ENCODE data around the gene TMEM270.

Gene TMEM270

DNA sequence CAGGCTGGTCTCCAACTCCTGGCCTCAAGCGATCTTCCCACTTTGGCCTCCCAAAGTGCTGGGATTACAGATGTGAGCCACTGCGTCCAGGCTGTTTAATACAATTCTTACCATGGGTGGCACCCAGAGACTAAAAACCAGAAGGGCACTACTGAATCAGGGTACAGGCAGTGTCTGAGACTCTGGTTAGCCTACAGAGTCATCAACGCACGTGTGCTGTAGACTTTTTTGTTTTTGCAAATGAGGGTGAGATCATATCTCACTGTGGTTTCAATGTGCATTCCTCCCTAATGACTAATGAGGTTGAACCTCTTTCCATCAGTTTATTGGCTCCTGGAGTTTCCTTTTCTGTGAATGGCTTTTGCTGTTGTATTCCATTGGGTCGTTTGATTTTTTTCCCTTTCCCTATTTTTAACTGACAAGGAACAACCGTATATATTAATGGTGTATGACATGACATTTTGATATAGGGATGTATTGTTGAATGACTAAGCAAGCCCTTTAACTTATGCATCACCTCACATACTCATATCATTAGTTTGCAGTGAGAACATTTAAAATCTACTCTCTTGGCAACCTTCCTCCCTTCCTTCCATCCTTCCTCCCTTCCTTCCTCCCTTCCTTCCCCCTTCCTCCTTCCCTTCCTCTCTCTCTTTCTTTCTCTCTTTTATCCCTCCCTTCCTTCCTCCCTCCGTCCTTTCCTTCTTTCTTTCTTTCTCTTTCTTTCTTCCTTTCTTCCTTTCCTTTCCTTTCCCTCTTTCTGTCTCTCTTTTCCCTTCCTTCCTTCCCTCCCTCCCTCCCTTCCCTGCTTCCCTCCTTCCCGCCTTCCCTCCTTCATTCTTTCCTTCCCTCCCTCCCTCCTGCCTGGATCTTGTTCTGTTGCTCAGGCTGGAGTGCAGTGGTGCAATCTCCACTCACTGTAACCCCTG lies 9.3 kb upstream of the TMEM270 start:
- FAIRE-seq (no peak), DNase-seq (ENCODE audit: insufficient read length, low spot score) (peak; percentile 67)

DNA sequence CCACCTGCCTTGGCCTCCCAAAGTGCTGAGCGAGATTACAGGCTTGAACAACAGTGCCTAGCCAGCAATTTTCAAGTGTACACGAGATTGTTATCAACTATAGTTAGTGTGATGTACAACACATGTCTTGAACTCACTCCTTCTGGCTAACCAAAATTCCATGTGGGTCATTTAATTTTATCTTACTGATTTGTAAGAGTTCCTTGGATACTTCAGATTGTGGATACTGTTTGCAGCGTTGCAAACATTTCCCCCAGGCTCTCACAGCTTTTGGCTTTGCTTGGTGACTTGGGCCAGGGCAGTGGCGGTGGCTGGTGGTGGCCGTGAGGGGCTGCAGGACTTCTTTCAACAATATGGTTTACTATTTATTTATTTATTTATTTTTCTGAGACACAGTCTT lies 8.5 kb upstream of the TMEM270 start:
- FAIRE-seq: no peak

DNA sequence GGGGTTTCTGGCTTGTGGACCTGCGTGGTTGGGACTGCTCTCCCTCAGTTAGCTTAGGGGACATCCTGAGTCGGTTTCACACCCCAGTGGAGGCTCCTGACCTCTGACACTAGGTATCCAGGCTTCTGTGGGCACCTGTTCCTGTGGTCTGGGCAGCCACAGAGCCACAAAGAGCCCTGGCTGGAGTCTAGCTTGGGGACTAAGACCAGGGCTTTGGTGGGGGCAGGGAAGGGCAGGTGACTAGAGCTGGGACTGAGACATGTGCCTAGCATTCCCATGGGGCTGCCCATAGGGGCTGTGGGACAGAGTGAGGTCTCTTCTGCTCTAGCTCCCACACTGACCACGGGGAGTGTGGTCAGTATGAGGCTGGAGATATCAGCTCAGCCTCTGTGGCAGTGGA lies 4.0 kb upstream of the TMEM270 start:
- FAIRE-seq: no peak
- no peak for DNase-seq (ENCODE audit: insufficient read length, low spot score)

More for the DNA sequence above, 8.5 kb upstream of the TMEM270 start:
- DNase-seq (ENCODE audit: insufficient read length, low spot score): no peak

DNA sequence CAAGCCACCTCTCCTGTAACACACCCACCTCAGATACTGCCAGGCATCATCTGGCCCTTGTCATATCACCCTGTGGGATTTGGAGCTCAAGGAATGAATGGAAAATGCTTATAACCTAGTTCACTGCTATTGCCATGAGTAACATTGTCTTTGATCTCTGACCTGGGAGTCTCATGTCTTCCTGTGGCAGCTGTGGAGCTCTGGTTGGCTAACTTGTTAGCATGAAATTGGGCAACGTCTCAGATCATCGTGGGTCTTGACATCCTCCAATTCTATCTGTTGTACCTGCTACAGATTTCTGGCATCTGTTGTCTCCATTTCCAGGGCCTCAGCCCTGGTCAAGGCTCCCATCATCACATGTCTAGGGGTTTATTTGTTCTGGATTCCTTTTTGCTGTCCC lies 2.2 kb upstream of the TMEM270 start:
- FAIRE-seq: no peak
- DNase-seq (ENCODE audit: insufficient read length, low spot score): no peak

DNA sequence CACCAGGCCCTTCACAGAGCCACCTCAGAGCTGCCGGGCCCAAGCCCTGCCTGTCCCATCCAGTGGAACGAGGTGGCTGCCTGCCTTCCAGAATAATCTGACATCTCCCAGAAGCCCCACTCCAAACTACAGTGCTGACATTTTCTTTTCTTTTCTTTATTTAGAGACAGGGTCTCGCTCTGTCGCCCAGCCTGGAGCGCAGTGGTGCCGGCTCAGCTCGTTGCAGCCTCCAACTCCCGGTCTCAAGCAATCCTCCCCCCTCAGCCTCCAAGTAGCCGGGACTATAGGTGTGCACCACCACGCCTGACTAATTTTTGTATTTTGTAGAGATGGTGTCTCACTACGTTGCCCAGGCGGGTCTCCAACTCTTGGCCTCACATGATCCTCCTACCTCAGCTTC lies 346 bp downstream of the TMEM270 start:
- FAIRE-seq (no peak), DNase-seq (ENCODE audit: insufficient read length, low spot score) (no peak)

DNA sequence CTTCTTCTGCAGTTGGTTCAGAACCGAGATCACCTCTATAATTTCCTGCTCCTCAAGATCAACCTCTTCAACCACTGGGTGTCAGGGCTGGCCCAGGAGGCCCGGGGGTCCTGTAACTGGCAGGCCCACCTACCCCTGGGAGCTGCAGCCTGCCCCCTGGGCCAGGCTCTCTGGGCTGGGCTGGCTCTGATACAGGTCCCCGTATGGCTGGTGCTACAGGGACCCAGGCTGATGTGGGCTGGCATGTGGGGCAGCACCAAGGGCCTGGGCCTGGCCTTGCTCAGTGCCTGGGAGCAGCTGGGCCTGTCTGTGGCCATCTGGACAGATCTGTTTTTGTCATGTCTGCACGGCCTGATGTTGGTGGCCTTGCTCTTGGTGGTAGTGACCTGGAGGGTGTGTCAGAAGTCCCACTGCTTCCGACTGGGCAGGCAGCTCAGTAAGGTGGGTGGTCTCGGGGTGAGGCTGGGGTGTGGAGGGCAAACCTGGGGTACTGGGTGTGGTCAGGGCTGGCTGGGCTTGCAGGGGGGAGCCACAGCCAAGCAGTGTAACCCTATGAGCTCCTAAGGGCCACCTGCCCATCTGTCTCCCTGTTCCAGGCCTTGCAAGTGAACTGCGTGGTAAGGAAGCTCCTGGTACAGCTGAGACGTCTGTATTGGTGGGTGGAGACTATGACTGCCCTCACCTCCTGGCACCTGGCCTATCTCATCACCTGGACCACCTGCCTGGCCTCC lies 4.2 kb downstream of the TMEM270 start:
- no peak for FAIRE-seq
- DNase-seq (ENCODE audit: insufficient read length, low spot score): no peak

DNA sequence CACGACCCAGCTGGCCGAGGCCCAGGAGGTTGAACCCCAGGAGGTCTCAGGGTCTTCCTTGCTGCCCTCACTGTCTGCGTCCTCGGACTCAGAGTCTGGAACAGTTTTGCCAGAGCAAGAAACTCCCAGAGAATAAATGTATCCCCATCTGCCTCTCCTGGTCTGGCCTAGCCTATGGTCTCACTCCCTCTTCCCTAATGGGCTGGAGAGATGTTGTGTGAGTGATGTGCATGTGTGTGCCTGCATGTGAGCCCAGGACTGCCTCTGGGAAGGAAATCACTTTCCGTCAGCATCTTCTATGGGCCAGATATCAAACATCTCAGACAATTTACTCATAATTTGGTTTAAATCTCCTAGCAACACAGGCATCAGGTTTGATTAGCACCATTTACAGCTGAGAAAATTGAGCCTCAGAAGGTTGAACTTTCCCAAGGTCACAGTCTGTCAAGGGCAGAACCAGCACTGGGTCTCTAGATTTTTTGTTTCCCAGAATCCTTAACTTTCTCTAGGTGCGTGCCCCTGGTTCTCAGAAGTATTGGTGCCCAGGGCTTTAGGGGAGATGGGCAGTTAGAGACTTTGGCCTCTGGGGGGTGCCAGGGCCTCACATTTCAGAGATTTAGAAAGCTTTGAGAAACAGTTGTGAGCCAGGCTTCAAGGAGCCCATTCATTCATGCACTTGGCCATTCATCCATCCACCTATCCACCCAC lies 4.9 kb downstream of the TMEM270 start:
- FAIRE-seq: no peak
- peak; percentile 21 for DNase-seq (ENCODE audit: insufficient read length, low spot score)

DNA sequence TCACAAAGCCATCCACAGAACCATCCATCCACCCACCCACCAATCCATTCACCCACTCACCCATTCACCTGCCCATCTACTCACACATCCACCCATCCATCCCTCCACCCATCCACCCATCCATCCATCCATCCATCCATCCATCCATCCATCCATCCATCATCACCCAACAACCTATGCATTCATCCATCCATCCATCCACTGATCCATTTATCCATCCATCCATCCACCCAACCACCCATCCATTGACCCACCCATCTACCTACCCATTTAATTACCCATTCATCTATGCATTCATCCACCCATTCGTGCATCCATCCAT lies 5.4 kb downstream of the TMEM270 start:
- DNase-seq (ENCODE audit: insufficient read length, low spot score) (no peak), FAIRE-seq (no peak)

DNA sequence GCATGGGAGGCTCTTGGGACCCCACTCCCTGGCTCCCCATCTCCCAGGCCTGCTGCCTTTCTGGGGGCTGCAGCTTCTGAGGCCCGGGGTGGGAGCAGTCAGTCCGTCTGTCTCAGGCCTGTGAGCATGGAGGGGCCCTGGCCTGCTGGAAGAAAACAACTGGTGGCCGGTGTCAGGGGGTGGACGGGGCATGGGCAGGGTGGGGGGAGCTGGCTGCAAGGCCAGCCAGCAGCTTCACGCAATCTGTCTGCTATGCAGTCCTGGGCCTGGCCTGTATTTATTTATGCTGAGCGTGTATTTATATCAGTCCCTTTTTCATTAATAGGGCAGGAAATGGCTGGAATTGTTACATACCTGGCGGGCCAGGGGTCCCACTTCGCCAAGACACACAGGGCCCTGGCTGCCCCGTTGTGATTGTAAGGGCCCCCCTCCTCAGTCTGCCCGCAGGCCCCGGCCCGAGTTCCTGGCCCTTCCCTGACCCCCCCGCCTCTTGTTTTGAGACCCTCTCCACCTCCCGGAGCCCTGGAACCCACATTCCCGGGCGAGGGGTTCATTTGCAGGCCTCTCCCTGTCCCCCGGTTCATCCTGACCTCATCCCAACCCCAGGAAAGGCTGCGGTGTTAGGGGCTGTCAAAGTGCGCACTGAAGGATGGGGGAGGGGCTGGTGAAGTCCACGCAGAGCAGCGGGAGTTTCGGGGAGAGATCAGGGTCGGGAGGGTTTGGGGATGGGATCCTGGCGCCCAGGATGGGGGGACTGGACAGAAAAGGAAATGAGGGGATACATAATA lies 8.2 kb downstream of the TMEM270 start:
- no peak for FAIRE-seq
- no peak for DNase-seq (ENCODE audit: insufficient read length, low spot score)

DNA sequence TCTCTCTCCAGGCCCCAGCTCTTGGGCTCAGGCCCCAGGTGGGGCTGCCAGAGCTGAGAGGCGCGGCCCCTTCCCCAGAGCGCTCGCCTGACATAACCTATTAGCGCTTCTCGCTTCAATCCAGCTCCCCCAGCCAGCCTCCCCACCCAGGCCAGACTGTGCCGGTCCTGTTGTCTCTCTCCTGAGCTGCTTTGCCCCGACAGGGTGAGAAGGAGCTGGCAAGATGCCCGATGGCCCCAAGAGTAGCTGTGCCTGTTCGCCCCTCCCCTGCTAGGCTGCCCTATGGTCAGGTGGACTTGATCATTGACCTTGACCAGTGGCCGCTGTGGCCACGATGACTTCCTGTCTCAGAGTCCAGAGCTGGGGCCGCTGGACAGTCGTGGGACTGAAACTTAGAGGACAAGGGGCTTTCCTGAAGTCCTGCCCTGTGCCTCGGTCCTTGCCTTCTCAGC lies 9.1 kb downstream of the TMEM270 start:
- FAIRE-seq: no peak

DNA sequence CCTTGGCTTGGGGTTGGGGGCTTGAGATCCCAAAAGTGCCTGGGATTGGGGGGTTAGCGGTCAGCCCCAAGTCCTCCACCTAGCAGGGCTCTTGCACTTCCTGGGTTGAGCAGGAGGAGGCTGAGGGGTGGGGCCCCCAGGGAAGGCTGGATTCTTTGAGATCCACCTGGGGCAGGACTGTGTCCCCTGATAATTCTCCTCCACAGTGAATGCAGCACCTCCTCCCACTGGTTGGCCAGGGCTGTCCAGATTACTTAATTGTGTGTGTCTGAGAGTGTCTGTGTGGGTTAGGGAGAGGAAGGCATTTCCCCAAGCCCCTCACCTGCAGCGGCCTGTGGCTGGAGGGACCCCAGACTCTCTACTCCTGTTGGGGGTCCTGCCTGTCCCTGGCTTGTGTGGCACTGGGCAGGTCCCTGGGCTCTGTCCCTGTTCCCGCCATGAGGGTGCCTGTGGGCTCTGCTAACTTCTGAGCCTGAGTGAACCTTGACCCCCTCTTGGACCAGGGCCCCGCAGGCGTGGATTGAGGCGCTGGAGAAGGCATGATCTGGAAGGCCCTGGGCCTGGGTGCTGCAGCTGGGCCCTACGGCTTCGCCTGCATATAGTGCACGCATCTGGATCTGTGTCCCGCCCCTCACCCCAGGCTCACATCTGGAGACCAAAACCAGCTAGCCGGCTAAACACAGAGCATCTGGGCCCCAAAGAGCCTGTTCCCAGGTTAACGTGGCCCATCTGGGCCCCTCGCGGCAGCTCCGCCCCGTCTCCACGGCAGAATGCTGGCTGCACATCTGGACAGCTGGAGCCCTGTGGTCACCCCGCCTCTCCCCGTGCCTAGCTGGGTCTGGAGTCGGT lies 10.4 kb downstream of the TMEM270 start:
- DNase-seq (ENCODE audit: insufficient read length, low spot score) (no peak), FAIRE-seq (no peak)

More for the DNA sequence above, 9.1 kb downstream of the TMEM270 start:
- no peak for DNase-seq (ENCODE audit: insufficient read length, low spot score)

DNA sequence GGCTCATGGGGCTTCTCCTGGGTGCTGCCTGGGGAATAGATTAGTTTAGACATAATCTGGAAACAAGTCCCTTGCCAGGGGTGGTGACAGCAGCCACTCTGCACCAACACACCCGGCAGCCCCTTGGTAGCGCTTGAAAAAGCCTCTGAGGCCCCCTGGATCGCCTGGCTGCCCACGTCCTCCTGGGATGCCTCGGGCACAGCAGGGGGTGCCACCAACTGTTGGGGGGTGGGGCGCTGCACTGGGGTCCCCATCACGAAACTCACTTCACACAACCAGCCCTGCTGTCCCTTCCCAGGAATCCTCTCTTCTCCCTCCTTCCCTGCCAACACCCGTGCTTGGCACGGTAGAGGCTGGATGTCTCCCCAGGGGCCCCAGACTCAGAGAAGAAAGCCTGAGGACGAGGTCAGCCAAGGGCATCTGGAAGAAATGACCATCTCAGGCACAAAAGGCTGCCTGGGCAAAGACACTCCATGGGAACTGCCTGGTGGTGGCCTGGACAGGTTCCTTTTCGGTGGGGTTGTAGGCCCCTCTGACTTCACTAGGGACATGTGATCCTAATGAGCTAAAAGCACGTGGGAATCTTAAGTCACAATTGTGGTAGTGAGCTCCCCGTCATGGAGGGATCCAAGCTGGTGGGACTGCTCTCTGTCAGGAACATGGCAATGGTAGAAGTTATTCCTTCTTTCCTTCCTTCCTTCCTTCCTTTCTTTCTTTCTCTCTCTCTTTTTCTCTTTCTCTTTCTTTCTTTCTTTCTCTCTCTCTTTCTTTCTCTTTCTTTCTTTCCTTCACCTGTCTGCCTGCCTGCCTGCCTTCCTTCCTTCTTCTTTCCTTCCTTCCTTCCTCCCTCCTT lies 11.3 kb downstream of the TMEM270 start:
- DNase-seq (ENCODE audit: insufficient read length, low spot score) (no peak), FAIRE-seq (no peak)

DNA sequence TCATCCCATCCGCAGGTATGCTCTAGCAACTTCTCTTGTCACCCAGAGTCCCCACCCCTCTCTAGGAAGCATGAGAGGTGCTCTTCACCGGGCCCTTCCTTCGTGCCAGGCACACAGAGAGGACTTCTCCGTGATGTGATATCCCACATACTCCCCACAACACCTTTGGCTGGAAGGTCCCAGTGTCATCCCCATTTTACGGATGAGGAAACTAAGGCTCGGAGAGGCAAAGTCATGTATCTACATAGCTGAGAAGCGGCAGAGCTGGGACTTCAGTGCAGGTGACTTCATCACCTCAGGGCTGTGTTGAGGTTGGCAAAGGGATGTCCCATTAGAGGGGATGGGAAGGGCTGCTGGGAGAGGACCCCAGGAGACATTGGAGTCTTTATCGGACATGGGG lies 15.4 kb downstream of the TMEM270 start:
- no peak for FAIRE-seq
- DNase-seq (ENCODE audit: insufficient read length, low spot score): no peak

DNA sequence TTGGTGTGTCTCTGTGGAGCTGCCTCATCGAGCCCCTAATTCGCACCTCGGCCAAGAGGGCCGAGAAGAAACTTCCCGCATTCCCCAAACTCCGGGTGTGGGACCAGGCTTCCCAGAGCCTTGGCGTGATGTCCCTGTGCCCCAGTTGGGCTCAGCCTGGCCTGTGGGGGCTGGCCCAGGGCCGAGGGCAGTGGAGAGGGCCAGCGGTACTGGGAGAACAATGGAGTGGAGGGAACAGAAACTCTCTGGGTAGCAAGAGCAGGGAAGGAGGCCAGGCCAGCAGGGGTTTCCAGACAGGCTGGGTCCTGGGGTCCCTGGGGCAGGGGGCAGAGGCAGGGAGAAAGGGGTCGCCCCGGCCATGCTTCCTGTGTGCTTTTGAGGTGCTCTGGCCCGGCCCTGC lies 16.0 kb downstream of the TMEM270 start:
- DNase-seq (ENCODE audit: insufficient read length, low spot score) (no peak), FAIRE-seq (no peak)

DNA sequence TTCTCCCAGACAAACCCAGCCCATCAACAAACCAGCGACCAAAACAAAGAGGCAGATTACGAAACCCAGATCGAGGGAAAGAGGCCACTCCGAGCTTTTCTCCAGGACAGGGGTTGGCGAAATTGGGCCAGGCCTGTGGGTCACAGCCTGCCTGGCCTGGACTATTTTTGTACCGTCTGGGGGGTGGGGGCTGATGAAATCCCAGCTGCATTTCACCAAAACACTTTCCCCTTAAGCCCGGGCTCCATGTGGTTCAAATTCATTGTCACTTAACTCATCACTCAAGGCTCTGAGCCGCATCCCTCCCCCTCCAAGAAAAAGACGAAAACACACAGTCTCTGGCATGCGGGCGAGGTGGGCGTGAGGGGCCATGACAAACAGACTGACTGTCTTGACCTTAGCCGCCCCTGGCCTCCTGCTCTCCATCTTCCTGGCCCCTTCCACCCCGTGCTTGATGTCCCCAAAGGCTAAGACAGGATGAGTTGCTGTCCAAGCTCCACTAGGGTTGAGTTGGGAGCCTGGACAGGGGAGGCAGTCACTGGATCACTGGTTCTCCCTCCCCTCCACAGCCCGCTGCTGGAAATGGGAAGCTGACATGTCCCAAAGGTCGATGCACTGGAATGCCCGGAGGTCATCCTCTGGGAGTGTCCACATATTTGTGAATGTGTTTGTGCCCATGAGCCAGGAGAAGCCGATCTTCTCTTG lies 19.2 kb downstream of the TMEM270 start:
- FAIRE-seq: no peak
- DNase-seq (ENCODE audit: insufficient read length, low spot score): no peak

DNA sequence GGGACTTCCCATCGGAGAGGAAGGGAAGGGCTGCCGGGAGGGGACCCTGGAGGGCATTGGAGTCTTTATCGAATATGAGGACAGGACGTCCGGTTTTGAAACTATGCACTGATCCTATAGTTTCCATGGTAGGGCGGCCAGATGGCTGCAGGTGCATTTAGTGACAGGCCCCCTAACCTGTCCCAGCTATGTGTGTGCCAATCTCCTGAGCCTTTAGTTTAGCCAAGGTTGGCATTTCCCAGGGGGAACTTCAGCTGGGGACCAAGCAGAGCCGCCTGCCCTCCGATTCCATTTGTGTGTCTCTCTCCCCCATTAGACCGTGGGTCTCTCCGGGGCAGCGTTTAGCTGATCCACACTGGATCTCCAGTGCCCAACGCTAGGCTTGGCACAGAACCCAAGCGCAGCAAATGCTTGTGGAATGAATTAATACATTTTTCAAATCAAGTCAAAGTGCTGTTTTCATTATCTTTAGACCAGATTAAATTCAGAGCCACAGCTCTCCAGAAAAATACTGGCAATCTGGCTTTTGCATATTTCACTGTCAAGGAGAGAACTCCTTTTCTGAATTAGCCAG lies 19.9 kb downstream of the TMEM270 start:
- FAIRE-seq (no peak), DNase-seq (ENCODE audit: insufficient read length, low spot score) (no peak)

DNA sequence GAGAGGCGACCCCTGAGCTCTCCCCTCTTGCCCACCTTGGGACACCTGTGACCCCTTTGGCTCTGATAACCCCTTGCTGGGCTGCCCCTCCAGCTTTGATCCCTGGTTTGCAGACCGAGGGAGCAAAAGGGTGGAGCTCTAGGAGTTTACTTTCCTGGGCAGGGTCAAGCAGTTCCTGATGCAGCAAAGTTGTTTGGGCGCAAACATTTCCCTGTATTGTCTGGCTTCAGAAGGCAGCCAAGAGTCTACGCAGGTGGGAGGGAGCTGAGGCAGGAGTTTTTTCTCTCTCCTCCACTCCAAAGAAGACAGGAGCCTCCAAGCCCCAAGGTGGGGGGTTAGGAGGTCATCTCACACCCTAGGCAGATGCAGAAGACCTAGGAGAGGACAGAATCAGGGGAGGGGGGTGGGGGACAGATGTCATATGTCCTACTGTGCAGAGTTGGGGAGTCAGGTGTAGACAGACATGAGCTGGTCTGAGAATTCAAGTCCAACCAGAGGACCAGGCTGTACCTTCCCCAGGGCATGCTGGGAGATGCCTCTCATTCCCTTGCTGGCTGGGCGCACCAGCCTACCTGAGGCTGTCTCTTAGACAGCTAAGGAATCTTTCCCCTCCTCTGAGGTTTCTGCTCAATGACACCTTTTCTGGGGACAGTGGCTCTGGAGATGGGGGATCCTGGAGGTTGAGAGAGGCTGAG lies 20.5 kb downstream of the TMEM270 start:
- FAIRE-seq: no peak
- no peak for DNase-seq (ENCODE audit: insufficient read length, low spot score)

All from HTR-8/SVneo (cell line).